GM18505 (cell line): ENCODE measurements around the gene TMIGD3.

Source experiments
- ATAC-seq: cut with Tn5 transposase; IDR thresholded peaks from one replicate; pipeline ENCODE4 v1.9.1; 2021; ENCODE audit not compliant: unreplicated experiment
- POLR2A ChIP-seq: IDR thresholded peaks from 4 replicates; pipeline ENCODE4 v1.6.1; 2011; ENCODE audit warnings: borderline replicate concordance; ENCODE audit not compliant: insufficient read depth, insufficient read length; ENCODE audit errors: extremely low read depth

The TMIGD3 gene

DNA sequence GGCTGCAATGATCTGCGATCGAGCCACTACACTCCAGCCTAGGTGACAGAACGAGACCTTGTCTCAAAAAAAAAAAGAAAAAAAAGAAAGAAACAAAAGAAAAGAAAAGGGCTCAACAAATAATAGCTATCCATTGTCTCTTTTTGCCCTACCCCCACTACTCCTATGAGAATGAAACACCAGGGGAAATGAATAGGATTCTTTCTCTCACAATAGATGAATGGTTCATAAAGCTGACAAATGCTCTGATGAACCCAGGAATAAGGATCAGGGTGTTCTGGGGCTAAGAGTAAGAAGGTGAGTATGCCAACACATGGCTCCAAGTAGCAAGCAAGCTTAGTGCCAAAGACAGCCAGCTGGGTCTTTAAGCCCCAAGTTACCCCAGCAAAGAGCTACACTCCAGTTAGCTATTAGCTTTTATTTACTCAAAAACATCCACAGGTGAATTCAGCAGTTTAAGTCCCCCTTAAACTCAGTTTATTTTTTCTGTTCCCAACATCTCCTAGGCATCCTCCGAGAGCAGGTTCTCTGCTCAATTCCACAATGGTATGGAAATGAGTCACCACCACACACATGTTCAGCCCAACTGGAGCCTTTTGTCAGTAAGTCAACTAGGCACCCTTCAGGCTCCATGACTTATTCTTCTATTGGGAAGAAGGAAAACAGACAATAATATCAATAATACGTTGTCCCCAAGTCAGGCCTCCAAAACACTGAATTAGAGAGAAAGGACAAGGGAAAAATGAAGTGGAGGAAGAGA is 4.2 kb downstream of the TMIGD3 start:
- ATAC-seq, result no peak
- no peak for TF ChIP-seq POLR2A

DNA sequence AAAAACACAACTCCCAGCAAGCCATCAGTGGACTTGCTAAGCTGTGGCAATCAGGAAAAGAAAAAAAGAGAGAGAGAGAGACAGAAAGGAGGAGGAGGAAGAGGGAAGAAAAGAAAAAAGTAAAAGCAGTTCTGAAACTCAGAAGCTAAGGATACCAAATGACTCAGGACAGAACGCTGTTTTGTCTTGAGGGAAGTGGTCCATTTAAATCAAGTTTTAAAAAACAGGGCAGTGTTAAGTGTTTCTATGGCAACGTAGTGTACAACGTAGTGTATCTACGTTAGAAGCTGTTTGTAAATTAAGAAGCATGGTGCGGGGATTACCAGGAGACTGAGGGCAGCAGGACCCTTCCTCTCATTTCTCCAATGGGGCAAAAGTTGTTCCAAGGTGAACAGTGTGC is 5.8 kb downstream of the TMIGD3 start:
- no peak for TF ChIP-seq POLR2A
- no peak for ATAC-seq

DNA sequence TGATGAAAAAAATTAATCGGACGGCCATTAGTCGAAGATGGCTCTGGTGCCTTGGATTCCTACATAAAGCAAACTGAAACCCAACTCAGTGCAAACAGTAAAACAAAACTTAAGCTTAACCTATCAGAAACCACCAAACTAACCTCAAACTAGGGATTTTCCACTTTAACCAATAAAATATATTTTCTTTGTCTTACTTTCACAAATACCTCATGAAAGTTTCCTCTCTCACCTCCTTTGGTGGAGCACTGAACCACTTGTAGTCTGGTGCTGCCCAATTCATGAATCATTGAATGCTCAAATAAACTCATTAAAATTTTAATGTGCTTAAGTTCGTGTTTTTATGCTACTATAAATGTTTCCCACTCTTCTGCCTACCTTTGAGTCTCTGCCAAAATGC is 7.0 kb downstream of the TMIGD3 start:
- no peak for TF ChIP-seq POLR2A
- ATAC-seq, result no peak

DNA sequence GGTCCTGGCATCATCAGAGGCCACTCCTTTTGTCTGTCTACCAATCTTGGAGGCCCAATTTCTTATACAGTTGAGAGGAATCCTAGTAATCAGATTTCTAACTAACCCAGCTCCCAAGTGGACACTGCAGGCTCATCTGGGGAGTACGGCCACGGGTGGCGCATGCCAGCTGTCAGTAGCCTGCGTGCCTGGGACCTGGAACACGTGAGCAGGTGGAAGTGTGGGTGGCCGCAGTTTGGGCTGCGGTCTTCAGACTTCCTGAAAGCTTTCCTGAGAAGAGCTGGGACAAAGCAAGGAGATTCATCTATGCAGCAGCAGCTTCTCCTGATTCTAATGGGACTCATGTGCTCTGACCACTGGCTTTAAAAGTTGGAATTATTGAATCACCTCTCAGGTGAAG is 12.4 kb downstream of the TMIGD3 start:
- no peak for TF ChIP-seq POLR2A
- ATAC-seq, result no peak

DNA sequence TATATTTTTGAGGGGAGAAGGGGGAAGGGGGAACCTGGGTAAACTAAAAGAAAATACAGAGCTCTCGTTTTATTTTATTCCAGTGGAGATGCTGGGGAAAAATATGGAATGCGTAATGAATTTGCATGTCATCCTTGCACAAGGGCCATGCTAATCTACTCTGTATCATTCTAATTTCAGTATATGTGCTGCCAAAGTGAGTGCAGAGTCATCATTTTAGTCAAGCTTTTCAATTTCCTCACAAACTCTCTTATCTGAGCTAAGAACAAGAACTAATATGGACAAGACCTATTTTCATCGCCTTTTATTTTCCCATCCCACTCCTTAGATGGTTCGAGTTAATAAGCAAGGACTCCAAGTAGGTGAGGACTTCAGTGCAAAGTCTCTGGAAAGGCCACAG is 13.2 kb downstream of the TMIGD3 start:
- TF ChIP-seq POLR2A, result no peak
- no peak for ATAC-seq

DNA sequence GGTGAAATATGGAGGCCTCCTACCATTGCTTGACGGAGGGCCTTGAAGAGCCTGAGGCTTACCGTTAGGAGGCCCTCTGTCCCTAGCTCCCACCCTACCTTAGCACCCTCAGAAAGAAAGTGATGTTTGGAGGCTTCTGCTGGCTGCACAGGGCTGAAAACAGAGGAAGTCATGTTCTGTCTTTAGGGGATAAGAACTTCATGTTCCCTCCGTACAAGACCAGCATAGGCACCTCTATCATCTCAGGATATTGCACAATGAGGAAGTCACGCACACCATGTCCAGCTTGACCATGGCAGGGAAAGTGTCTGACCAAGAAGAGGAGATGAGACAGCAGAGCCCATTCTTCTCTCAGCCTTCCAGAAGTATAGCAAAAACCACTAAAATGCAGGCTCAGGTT is 13.8 kb downstream of the TMIGD3 start:
- ATAC-seq, result no peak
- TF ChIP-seq POLR2A, result no peak

DNA sequence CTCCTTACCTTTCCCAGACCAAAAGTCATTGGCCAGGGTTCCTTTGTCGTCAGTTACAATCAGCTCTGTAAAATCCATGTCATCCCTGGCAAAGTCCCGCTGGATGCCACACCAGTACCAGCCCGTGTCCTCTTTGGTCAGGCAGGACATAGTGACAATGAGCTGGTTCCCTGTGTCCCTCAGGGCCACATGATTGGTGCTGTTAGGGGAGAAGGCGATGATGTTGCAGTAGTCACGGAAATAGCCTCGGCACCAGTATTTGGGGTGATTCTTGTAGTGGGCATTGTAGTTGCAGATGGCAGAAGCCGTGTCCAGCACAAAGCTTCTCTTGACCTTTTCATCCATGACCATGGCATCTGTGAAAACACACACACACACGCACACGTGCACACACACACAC is 14.8 kb downstream of the TMIGD3 start:
- TF ChIP-seq POLR2A, result no peak
- ATAC-seq, result no peak

DNA sequence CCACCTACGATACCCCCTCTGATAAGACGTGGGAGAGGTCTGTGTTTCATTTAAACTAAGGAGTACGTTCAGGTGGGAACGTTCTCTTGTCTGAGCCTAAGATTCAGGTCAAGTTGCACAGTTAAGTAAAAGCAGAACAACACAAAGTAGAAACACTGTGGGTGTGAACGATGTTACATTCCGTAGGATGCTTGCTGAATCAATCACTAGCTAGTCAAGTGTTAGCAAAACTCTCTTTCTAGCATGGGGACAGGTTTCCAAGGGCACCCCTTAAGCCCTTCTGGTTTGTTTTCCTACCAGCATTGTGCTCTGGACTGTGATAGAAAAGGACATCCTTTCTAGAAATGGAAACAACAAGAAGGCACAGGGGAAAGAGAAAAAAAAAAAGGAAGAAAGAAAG is 16.3 kb downstream of the TMIGD3 start:
- TF ChIP-seq POLR2A, result no peak
- ATAC-seq, result no peak

DNA sequence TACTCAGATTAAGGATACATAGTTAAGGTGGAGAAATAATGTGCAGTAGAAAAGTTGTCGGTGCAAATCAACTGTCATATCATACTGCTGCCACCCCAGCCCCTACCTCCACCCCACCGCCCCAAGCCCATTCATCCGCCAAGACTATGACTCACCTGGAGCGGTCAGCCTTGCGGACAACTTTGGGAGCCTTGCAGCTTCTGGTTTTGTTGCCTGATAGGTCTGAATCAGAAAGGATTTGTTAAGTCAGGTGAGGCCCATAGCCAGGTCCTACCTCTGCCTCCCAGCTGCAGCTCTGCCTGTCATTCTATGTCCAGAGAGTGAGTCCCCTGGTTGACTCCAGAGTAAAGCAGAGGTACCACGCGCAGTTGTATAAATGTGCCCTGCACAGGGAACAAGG is 17.0 kb downstream of the TMIGD3 start:
- no peak for TF ChIP-seq POLR2A
- no peak for ATAC-seq

DNA sequence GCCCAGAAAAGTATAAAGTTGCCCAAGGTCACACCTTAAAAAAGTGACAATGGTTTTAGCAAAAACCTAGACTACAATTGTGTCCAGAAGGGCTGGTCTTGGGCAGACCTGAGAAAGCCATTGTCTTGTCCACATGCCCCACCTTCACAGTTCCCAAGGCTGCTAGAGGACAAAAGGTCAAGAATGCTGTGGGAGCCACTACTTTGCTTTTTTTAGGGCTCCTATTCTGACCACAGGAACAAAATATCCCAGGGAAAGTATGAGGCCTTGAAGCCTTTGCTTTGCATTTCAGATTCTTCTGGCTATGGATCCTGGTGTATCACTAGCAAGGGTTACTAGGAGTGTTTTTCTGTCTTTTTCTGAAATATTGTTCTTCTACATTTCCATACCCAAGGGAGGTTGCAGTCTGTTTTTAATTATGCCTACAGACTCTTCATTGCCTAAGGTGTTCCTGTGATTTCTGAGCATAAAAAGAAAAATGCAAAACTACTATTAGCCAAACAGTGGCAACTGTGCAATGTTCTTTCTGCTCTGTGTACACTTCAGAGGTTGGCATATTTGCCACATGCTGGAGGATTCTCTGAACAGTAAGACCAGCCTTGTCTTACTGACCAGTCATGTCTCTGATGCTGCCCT is 18.9 kb downstream of the TMIGD3 start:
- ATAC-seq, result no peak
- TF ChIP-seq POLR2A, result no peak

DNA sequence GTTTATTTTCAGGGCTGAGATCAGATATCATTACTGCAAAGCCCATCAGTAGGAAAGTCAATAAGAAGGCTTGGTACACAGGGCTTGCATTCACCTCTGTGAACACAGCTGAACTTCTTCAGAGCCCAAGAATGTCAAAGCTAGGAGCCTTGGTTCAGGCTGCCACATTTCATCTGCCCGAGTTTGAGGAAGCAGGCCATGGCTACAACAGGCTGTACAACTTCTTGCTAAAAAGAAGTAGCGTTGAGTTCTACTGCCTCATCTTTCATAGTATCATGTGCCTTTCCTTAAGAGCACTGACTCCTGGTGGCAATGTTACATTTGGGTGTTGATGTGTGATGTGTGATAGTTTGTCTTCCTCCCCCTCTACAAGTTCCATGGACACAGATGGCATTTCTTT is 19.6 kb downstream of the TMIGD3 start:
- no peak for TF ChIP-seq POLR2A
- no peak for ATAC-seq

DNA sequence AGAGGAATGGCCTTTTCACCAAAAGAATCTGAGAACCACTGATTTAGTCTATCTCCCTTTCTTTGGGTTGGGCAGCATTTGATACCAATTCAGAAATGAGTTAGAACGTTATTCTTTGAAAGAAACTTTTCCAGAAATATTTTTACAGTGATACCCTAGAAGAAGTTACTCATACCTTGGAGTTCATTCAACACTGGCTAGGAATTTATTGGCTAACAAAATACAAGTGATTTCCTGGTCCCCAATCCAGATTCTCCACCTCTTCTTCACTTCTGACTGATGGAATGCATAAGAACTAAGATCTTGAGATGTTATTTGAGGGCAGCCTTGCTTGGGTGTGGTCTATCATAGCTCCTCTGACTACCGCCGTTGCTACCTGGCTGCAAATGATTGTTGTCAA is 20.3 kb downstream of the TMIGD3 start:
- no peak for TF ChIP-seq POLR2A
- no peak for ATAC-seq

DNA sequence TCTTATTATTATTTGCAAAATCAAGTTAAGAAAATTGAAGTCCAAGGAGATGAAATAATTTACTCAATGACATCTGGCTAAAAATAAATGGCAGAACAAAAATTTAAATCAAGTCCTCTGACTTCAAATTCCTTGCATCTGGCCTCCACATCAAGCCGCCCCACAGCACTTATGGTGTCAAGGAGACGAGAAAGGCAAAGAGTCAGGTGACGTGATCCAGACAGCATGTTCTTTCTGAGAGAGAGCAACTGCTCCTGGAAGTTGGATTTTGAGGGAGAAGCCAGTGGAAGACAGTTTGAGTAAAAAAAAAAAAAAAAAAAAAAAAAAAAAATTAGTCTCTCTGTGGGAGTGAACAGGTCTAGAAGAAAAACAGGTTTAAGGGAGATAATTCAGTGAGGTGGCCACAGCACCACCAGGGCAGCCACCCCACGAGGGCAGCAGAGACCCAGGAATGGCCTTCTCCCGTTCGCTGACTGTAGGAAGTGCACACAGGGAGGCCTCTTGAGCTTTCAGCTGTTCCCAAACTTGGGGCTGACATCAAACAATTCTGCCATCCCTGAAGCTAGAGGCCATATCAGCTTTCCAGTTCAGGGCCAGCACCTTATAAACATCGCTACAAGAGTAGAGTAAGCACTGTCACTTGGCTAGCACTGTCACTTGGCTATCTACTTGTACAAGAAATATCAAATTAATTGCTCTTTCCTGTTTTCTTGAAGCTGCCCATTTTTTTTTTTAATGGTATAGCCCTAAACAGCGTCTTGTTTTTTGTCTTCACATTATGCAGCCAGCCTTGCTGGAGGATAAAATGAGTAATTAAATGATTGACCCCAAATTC is 21.8 kb downstream of the TMIGD3 start:
- TF ChIP-seq POLR2A, result no peak
- ATAC-seq, result peak; percentile 42

DNA sequence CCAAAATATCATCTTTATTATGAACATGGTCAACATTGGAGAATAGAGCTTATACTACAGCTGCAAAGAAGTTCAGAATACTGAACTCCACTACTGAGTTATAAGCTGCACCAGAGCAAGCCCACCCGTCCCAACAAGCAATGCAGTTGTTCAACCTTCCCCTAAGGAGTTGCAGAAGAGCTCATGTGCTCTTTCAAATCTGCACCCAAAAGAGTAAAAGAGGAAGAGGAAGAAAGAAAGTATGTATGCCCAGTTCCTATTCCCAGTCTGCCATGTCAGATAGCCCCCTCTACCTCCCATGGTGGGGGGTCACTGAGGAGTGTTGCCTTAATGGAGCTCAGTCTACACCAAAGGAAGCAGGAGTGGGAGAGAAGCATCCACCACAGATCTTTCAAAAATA is 22.8 kb downstream of the TMIGD3 start:
- ATAC-seq, result no peak
- no peak for TF ChIP-seq POLR2A

DNA sequence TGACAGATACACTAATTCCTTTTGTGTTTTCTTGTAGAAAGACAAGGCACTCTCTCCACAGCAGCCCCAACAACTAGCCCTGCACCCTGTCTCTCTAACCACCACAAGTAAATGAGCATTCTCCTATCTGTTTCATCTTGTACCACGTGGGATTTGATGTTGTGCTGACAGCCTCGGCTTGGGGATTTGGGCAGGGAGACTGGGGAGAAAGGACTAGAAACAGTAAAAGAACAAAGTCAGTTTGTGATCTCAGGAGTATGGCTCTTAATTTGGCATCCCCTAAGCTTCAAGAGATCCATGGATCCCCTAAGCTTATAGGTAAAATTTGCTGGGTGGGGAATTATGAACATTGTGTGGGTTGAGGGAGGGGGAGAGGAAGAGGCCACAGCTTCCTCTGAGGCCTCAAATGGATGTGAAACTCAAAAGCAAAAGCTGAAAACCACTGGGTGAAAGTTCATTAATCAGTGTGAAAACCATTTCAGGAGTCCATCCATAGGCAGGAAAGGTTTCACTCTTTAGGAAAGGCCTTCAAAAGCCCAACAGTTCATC is 26.6 kb downstream of the TMIGD3 start:
- ATAC-seq, result peak; percentile 69

More for the DNA sequence above, 26.6 kb downstream of the TMIGD3 start:
- no peak for TF ChIP-seq POLR2A
